Fibroblast of lung (primary cell): ENCODE results near the gene PCSK2. TPM values are rescaled to one million over a fixed set of nuclear protein-coding genes. Genes with fewer than 3 reads are reported as not detected.

Experiments used
- DNase-seq, 2 donors: peaks; one replicate each; pipeline versions ENCODE4 v3.0.0 to v3.0.0-alpha.2; 2010; ENCODE audit warnings: low read depth in 2 of 2
- H2AFZ ChIP-seq: 2 replicates; pipeline ENCODE4 v1.5.1; 2012; ENCODE audit warnings: low read length, control low read depth, inconsistent platforms
- H3K27ac ChIP-seq: 2 replicates; pipeline ENCODE4 v1.5.1; 2011; ENCODE audit warnings: low read length, control low read depth; ENCODE audit not compliant: insufficient read depth
- H3K27me3 ChIP-seq: 2 replicates; pipeline ENCODE4 v1.5.1; 2011; ENCODE audit warnings: mild to moderate bottlenecking, low read length; ENCODE audit not compliant: control insufficient read depth, insufficient read depth
- H3K36me3 ChIP-seq: 2 replicates; pipeline ENCODE4 v1.5.1; 2011; ENCODE audit warnings: low read length; ENCODE audit not compliant: control insufficient read depth, insufficient read depth
- H3K4me1 ChIP-seq: 2 replicates; pipeline ENCODE4 v1.5.1; 2011; ENCODE audit warnings: low read length; ENCODE audit not compliant: control insufficient read depth, insufficient read depth; ENCODE audit errors: extremely low read depth
- H3K4me2 ChIP-seq: 2 replicates; pipeline ENCODE4 v1.5.1; 2011; ENCODE audit warnings: low read length, control low read depth; ENCODE audit not compliant: insufficient read depth; ENCODE audit errors: extremely low read depth
- H3K4me3 ChIP-seq, 4 experiments: fragments of 200-600 bp in 1 of 4; sonication (generic) in 1 of 4; replicated peaks in 1 of 4; 2 replicates each; pipeline ENCODE4 v1.5.1; 2011 to 2016; ENCODE audit warnings: low read length in 4 of 4, low read depth in 3 of 4, mild to moderate bottlenecking in 3 of 4, control low read depth in 2 of 4, inconsistent platforms in 1 of 4, mixed read lengths in 1 of 4; ENCODE audit not compliant: insufficient read depth in 1 of 4; ENCODE audit errors: control extremely low read depth in 1 of 4
- H3K79me2 ChIP-seq: 2 replicates; pipeline ENCODE4 v1.5.1; 2012; ENCODE audit warnings: mild to moderate bottlenecking, low read length, inconsistent platforms; ENCODE audit not compliant: control insufficient read depth, insufficient read depth
- H3K9ac ChIP-seq: 2 replicates; pipeline ENCODE4 v1.5.1; 2011; ENCODE audit warnings: mild to moderate bottlenecking, low read length, control low read depth; ENCODE audit not compliant: insufficient read depth
- H3K9me3 ChIP-seq: 2 replicates; pipeline ENCODE4 v1.5.1; 2012; ENCODE audit warnings: low read depth, low read length; ENCODE audit not compliant: control insufficient read depth, insufficient read depth
- H4K20me1 ChIP-seq: 2 replicates; pipeline ENCODE4 v1.5.1; 2011; ENCODE audit warnings: low read length; ENCODE audit not compliant: control insufficient read depth, insufficient read depth; ENCODE audit errors: extremely low read depth
- CTCF ChIP-seq, 2 donors: IDR thresholded peaks in 1 of 2; conservative IDR thresholded peaks in 1 of 2; 1 replicate in 1 of 2; 2 replicates in 1 of 2; pipeline ENCODE4 v1.5.1; 2011 to 2012; ENCODE audit warnings: low read length in 2 of 2, control low read depth in 1 of 2, inconsistent platforms in 1 of 2, low read depth in 1 of 2, mild to moderate bottlenecking in 1 of 2
- EZH2 ChIP-seq: IDR thresholded peaks from 2 replicates; pipeline ENCODE4 v1.5.1; 2012; ENCODE audit warnings: low read length, control low read depth, mild to moderate bottlenecking; ENCODE audit errors: missing control alignments
- polyA plus RNA-seq, 2 donors: library from polyadenylated mRNA; depleted of rRNA in 1 of 2; stranded (reverse) in 1 of 2; unstranded in 1 of 2; fragments of >200 nt; gene quantifications; 2 replicates each; pipeline ENCODE4 v1.2.1, GENCODE V29; 2011 to 2012; ENCODE audit warnings: missing spikeins in 1 of 2
- total RNA-seq: library from RNA; depleted of rRNA; stranded (reverse); fragments of >200 nt; gene quantifications from 2 replicates; pipeline ENCODE4 v1.2.1, GENCODE V29; 2014

The PCSK2 gene
- total and polyA plus RNA-seq, 2 donors (not counting 1 experiment from before 2014, with no cell fraction given) = under 0.01 to 1.2 TPM

GRCh38 chr20:17315407-17316231, 88.8 kb downstream of the PCSK2 start:
- no peak for DNase-seq
- H3K9ac ChIP-seq = no peak overlapping the region
- H2AFZ ChIP-seq = no peak overlapping the region
- H3K4me3 ChIP-seq = no peak overlapping the region
- TF ChIP-seq CTCF (conservative IDR thresholded peaks at IDR 0.05 in 1 of 2, IDR thresholded peaks at IDR 0.05 in 1 of 2; ENCODE audit: low read depth in 1 of 2, low read length in 2 of 2) (no peak), EZH2 (no peak)
- peaks cover 11% of the 10 kb centered on the region for H3K27me3 ChIP-seq
- H3K4me1 ChIP-seq = no peaks in the 10 kb centered on the region
- H3K4me2 ChIP-seq = no peak overlapping the region
- H3K79me2 ChIP-seq = no peaks in the 10 kb centered on the region
- no peaks in the 10 kb centered on the region for H4K20me1 ChIP-seq
- H3K9me3 ChIP-seq = no peaks in the 10 kb centered on the region
- H3K27ac ChIP-seq = no peak overlapping the region
- no peaks in the 10 kb centered on the region for H3K36me3 ChIP-seq

- H3K79me2 ChIP-seq = no peaks in the 10 kb centered on the region
- peaks cover 14% of the 10 kb centered on the region for H3K27me3 ChIP-seq
- H3K9ac ChIP-seq = no peak overlapping the region
- H3K4me1 ChIP-seq = no peaks in the 10 kb centered on the region
- H3K4me3 ChIP-seq = no peak overlapping the region
- TF ChIP-seq EZH2 = no peak
- TF ChIP-seq CTCF (conservative IDR thresholded peaks at IDR 0.05 in 1 of 2, IDR thresholded peaks at IDR 0.05 in 1 of 2; ENCODE audit: low read depth in 1 of 2, low read length in 2 of 2) = no peak
- no peak overlapping the region for H3K27ac ChIP-seq
- H3K4me2 ChIP-seq = no peak overlapping the region
- H3K36me3 ChIP-seq = no peaks in the 10 kb centered on the region
- no peaks in the 10 kb centered on the region for H4K20me1 ChIP-seq
- H3K9me3 ChIP-seq = no peaks in the 10 kb centered on the region
- H2AFZ ChIP-seq = no peak overlapping the region
- DNase-seq = no peak
Observed at GRCh38 chr20:17316316-17317038, 89.6 kb downstream of the PCSK2 start.

- H3K9me3 ChIP-seq = no peaks in the 10 kb centered on the region
Observed at GRCh38 chr20:17317341-17317740, 90.5 kb downstream of the PCSK2 start.

More at GRCh38 chr20:17317341-17317740, 90.5 kb downstream of the PCSK2 start:
- Histone ChIP-seq H3K9ac (no peak overlapping the region), H2AFZ (no peak overlapping the region), H3K4me3 (no peak overlapping the region), H3K4me2 (no peak overlapping the region), H4K20me1 (no peaks in the 10 kb centered on the region), H3K4me1 (no peaks in the 10 kb centered on the region), H3K36me3 (no peaks in the 10 kb centered on the region), H3K79me2 (no peaks in the 10 kb centered on the region), H3K27ac (no peak overlapping the region), H3K27me3 (peaks cover 14% of the 10 kb centered on the region)
- DNase-seq = no peak
- TF ChIP-seq EZH2 (no peak), CTCF (conservative IDR thresholded peaks at IDR 0.05 in 1 of 2, IDR thresholded peaks at IDR 0.05 in 1 of 2; ENCODE audit: low read depth in 1 of 2, low read length in 2 of 2) (no peak)
